A549 treated with AZD2906 at 1 μM for 4 hours (cell line): Measurements from ENCODE around the gene PPFIA1. TPM values are rescaled to one million over a fixed set of nuclear protein-coding genes. Genes with fewer than 3 reads are reported as not detected.

Source experiments
- total RNA-seq: library from RNA; stranded (reverse); fragments of 200-300 nt; extraction: Qiagen RNA extraction; gene quantifications from 5 replicates; pipeline ENCODE4 v1.2.3, GENCODE V29; 2022

The PPFIA1 gene
- total RNA-seq, result 26.2 to 30.6 TPM (median 27.9 TPM) in 5 replicates

DNA sequence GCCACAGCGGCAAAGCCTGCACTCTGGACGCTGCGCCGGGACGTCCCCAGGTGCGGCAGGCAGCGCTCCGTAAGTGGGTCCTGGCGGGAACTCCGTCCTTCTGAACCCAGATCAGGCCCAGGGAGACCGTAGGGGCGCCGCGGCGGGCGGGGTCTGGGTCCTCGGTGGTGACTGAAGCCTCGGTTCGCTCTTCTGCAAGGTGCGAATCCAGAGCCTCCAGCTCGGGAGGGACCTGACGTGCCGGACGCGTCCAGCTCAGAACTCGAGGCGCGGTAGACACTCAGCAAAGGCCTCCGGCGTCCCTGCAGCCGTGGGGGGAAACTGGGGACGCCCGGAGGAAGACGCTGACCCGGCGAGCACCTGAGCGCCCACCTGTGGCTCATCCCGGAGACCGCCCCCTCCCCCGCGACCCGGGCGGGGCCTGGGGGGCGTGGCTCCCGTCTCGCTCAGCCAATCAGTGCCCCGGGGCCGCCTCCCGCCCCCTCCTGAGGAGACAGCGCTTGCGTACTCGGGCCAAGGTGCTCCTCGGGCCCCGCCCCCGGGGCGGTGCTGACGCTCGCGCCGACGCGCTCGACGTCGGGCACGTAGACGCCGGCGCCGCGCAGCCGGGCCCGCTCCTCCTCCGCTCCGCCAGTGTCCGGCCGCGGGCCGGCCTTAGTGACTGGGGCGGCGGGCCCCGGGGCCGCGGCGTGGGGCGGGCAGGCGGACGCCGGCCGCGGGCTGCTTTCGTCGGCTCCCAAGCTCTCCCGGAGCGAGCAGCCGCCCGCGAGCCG, at the start of gene PPFIA1:
Gene PPFIA1, plus strand, starts transcription at position 587 of the 773 bp plus-strand sequence. CDS start 1,483 bp downstream, outside the sequence.

DNA sequence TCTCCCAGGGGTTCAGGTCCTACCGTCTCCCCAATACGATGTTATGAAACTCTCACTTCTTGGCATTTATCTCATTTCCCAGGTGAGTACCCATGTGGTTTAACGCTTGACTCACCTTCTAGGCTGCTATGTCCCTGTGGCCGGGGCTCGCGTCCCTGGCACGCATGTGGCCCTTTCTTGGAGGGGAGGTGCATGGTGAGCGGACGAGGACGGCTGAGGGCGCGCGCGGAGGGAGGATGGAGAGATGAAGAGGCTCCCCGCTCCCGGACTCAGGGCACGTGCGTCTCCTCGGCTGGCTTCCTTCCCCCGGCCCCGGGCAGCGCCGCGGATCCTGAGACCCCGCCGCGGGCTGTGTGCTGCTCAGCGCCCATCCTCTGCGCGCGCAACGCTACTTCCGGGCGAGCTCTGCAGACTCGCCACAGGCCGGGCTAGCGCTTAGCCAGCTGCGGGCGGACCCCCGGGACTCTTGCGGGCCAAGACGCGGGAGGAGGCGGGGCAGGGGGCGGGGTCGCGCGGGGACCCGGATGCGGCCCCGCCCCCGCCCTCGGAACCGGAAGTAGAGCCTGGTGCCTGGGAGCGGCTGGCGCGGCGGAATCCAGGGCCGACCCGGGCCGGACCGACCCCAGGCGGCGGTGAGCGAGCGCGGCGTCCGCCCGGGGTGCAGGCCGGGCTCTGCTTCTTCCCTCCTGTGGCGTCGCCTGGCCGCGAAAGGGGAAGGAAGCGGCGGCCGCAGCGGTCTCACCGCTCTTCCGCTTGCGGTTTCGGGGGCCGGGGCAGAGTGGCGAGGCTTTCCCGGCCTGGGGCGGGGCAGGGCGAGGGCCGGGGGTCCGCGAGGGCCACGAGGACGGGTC, 127.7 kb downstream of the PPFIA1 start, which contains the start of gene CTTN:
Gene CTTN, plus strand, starts transcription at position 547 of the 851 bp plus-strand sequence. CDS start 8,769 bp downstream, outside the sequence.

Other genes starting within 250 kb of the PPFIA1 start
- 2.6 to 3.7 TPM (median 3.0 TPM) in 5 replicates for gene ANO1, start 192.4 kb upstream of the PPFIA1 start, total RNA-seq
- gene FADD, start 67.4 kb upstream of the PPFIA1 start, total RNA-seq, result 56.7 to 71.4 TPM (median 69.3 TPM) in 5 replicates
- gene CTTN, start 127.8 kb downstream of the PPFIA1 start, total RNA-seq, result 200 to 225 TPM (median 208 TPM) in 5 replicates